GM21529 (cell line): ENCODE measurements around the gene ARHGEF28.

ENCODE experiments used
- ATAC-seq: cut with Tn5 transposase; IDR thresholded peaks from one replicate; pipeline ENCODE4 v1.9.1; 2021; ENCODE audit not compliant: unreplicated experiment

The ARHGEF28 gene

DNA sequence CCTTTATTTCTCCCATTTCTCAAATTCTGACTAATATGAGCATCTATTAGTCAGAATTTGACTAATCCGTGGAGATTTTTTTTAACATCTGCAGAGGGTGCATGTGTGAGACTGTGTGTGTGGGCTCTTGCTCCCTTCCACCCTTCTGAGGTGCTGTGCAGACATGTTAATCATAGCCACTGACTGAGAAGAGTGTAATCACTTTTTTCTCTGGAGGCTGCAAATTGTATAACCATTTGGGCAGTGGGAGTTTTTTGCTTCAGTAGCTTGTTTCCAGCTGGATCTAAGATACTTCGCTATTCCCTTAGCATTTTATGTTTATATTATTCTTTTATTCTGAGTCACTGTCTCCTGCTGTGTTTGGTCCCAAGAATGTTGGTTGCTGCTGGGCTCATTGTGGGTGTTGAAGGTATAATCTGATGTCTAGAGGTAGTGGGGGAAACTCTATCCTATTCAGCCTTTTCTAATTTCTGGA lies 66.2 kb downstream of the ARHGEF28 start:
- ATAC-seq = no peak

DNA sequence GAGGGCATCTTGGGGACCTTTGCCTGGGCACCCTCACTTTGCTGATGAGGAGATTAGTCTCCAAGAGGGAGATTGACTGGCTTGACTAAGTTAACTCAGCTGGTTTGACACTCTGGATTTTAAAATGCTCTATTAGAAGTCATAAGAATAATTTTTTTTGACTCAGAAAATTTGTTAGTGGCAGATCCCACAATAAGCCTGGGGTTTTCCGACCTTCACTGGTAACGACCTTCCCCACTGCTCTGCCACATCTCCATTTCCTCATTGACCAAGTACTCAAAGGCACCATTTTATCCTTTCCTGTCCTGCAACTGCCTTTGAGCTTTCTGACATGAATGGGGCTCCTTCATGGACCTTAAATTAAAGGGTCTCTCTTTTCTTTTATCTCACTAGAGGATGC lies 67.0 kb downstream of the ARHGEF28 start:
- no peak for ATAC-seq

DNA sequence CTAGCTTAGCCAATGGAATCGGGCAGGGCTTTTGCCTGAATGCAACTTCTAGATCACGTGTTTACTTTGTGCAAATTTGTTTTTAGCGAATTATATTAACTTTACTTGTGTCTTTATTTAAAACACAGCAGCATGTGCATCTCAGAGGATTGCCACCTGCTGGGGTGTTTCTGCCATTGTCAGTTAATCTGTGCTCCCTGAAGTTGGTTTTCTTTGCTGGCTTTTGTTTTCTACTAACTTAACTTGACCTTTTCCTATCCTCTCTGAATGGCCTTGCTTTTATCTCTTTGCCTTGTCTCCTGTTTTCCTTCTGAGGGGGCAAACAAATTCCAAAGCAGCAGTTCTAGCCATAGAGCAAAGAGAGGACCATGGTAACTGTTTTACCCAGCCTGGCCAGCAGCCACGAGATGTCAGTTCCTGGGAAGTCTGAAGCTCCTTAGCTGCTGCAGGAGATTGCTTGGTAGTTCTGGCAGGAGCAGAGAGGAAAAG lies 67.6 kb downstream of the ARHGEF28 start:
- ATAC-seq = no peak

DNA sequence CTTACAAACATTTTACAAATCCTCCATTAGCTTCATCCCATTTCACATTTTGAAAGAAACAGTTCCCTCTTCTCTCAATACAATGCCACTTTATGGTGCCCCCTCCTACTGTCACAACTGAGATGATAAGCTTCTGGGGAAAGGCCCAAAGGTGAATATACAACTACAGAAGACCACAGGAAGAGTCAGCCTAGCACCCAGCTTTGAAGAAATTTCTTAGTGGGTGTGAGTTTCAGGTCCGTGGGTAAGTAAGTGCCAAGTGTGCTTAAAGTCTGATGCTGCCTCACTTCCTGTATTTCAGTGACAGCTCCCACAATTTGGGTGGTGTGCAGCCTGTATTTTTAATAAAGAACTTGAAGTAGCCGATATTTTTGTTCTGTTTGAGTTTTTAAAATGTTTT lies 68.1 kb downstream of the ARHGEF28 start:
- no peak for ATAC-seq

DNA sequence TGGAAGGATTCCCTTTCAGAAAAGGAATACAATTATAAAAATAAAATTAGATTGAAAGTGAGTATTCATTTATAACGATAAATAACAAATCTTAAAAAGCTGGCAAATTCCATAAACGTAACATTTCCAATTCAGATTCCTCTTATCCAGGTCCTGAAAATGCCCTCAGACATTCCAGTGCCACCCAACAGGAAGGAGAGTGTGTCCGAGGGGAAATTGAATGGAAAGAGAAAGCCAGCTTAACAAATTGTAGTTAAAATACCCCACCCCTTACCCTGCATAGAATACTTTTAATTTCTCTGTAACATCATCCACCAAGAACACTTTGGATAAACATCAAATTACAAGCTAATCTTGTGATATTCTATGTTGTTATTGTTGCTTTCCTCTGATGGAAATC lies 72.0 kb downstream of the ARHGEF28 start:
- ATAC-seq = no peak

DNA sequence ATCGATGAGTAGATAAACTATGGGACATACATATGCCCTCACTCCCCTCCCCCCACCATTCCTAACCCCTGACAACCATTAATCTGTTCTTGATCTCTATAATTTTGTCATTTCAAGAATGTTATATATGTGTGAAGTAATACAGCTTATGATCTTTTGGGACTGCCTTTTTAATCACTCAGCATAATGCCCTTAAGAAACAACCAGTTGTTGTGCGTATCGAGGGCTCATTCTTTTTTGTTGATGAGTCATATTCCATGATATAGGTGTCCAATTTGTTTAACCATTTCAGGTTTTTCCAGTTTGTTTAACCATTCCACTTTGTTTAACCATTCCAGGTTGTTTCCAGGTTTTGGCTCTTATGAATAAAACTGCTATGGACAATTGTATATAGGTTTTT lies 75.6 kb downstream of the ARHGEF28 start:
- ATAC-seq = no peak

DNA sequence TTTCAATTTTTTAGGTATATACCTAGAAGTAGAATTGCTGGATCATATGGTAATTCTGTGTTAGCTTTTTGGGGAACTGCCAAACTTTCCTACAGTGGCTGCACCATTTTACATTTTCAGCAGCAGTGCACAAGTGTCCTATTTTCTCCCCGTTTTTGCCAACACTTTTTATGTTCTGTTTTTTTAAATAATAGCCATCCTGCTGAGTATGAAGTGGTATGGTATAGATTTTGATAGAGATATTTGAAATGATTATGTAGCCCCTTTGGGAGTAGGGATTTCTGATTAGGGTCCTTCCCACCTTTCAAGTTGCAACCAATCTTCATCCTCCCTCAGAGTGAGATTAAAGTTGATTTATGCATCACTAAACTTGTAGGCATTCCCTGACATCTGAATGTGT lies 76.5 kb downstream of the ARHGEF28 start:
- no peak for ATAC-seq

DNA sequence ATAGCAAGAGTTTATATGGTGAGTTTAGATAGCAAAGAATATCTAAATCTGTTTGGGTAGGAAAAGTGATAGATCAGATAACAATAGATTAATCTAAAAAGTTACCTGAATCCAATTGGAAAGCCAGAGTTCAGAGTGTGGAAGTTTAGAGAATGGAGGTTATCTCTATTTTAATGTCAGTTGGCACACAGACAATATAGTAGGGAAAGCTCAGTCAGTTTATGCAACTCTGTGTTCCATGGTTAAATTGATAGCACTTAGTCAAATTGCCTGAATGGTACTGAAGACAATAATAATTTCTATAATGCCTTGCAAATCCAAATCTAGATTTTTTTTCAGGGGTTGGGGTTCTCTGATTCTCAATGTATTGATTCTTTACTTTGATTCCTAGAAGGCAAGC lies 77.0 kb downstream of the ARHGEF28 start:
- no peak for ATAC-seq

DNA sequence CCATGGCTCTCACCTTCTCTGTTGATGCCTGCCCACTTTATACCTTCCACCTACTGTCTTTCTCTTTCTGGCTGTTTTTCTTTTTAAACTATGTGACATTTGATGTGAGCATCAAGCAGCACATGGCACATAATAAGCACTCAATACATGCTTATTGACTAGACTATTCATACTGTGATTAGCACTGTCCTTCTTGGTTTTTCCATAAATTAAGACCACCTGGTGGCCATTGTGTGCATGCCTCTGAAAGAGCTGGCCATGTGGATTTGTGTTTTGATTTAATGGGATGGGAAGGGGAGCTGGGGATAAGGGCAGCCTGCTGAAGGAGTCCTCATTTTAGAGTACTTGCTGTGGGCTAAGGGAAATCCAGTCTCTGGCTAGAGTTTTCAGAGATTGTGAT lies 79.4 kb downstream of the ARHGEF28 start:
- no peak for ATAC-seq

DNA sequence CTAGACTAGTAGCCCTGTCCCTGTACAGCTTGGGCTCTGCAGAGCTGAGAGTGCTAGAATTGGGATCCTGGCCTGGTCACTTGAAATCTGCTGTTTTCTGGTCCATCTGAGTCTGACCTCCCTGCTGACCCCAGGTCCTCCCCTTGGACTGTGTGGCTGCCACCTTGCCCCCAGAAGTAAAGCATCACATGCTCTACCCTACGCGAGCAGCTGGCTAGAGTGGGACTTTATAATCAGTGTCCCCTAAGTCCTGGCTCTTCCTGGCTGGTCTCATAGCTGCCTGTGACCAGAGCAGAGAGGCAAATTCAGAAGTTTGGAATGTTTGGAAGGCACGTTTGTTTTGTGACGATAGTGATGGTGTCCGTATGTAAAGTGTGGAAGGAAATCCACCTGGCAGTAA lies 81.0 kb downstream of the ARHGEF28 start:
- no peak for ATAC-seq

DNA sequence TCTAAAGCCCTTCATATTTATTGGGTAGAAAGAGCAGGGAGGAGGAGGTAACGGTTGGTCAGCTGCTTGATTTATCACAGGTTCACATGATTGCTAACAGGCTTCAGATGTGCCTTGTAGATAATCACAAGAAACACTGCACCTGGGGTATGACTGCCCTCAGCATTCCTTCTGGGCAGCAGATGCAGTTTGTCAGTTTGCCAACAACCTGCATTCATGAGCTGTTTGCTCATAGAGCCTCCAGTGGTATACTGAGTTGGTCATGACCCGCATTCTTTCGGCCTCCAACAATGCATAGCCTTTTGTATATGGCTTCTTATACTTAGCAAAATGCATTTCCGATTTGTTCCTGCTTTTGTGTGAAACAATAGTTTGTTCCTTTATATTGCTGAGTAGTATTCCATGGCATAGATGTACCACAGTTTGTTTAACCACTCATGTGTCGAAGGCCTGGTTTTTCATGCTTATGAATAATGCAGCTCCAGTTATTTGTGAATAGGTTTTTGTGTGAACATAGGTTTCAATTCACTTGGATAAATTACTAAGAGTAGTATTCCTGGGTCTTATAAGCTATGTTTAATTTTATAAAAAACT lies 83.6 kb downstream of the ARHGEF28 start:
- no peak for ATAC-seq

DNA sequence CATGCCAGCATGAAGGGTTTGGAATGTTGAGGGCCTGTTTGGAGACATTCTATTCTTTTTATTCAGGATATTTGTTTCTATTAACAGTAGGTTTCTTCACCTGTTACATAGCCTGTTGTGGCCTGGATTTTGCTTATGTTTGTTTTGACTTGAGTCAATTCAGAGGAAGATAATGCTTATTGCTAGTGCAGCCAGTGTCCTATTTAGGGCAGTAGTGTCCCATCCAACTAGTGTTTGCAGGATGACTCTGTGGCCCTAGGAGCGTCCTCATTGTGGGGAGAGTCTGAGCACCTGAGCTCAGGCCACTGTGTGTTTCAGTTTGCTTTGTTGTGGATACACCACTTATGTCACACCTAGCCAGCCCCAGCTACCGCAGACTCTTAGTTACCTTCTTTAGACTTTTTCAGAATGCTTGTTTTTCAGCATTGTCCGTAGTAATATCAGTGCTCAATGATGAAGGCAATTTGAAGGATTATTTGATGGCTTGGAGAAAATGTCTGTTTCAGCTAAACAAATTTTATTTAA lies 90.3 kb downstream of the ARHGEF28 start:
- ATAC-seq = no peak

DNA sequence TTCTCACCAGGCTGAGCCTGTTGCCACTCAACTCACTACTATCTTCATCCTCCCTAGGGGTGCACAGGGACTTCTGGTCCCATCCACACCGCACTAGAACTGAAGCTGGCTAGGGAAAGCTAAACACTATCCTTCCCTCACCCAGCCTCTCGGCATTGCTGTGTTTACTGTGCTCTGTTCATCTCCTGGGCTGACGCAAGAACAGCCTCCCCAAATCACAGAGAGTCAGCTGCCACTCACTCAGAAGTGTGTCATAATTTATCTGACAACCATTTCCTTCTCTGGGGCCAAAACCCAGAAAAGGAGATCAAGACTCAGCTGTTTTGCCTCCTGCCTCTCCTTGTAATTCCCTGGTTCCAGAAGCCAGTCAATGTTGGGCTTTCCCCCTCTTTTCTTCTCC lies 92.8 kb downstream of the ARHGEF28 start:
- ATAC-seq = no peak

DNA sequence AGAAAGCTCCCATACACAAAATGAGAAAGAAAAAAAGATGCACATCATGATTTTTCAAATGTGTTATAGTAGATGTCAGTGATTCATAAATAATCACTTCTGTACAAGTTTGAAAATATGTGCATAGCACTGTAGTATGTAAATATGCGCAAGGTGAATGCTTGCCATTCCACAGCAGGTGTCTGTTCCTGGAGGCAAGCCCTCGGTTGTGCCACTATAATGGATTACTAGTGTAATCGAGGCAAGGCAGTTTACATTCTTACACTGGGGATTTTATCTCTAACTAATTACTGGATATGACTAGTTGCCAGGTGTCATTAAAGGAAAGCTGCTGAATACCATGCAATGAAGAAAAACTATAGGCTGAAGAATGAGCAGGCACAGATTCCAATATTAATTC lies 93.6 kb downstream of the ARHGEF28 start:
- no peak for ATAC-seq

DNA sequence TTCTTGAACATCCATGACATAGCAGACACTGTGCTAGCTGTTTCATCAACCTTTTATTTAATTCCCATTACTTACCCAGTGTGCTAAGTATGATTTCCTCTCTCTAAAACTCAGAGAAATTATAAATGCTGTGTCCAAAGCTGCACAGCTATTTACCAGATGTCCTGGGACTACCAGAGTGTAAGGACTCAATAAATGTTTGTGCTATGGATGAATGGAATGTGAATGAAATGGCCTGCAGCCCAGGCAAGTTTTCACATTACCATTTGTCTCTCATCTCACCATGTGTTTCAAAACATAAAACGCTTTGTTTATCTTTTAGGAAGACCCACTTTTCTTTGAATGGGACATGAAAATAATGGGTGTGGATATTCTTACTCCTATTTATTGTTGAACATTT lies 96.2 kb downstream of the ARHGEF28 start:
- ATAC-seq = no peak

DNA sequence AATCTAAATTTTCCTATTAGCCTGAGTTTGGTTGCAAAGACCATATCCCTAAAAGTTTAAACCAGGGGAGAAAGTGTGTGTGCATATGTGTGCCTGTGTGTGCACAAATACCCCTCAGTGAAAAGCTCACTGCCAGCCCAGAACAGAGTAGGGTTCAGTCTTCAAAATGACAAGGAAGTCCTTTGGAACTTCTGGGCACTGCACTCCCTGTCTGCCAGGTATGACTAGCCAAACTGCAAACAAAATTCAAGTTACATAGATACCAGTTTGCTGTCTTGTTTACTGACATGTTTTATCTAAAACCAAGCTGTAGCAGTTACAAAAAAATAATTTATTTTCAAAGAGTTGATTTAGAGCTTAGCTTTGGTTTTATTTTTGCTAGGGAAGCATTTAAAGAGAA lies 100.1 kb downstream of the ARHGEF28 start:
- ATAC-seq = no peak

DNA sequence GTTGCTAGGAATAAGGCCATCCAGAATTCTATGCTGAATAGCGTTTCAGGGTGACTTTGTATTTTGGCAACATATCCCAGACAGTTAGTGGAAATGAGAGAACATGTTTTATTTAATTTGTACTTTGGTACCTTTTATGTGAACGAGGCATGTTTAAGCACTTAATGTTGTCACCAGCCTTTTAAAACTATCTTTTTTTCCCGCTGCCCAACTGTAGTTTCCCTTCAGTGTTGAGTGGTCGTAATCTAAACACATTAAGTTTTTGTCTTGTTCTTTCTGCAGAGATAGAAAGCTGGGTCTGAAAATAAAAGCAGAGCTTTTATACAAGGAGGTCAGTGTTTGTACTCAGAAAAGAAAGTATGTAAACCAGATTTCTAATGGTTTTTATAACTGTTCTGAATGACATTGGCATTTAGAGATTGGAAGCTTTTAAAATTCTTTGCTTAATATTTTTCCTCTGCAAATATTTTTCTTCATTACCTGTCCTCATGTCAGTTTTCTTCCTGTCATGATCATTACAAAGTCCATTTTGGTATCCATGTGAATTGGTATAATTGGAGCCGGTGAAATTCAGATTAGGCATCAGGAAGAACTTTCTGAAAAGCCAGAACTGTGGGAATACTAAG lies 100.7 kb downstream of the ARHGEF28 start:
- no peak for ATAC-seq

DNA sequence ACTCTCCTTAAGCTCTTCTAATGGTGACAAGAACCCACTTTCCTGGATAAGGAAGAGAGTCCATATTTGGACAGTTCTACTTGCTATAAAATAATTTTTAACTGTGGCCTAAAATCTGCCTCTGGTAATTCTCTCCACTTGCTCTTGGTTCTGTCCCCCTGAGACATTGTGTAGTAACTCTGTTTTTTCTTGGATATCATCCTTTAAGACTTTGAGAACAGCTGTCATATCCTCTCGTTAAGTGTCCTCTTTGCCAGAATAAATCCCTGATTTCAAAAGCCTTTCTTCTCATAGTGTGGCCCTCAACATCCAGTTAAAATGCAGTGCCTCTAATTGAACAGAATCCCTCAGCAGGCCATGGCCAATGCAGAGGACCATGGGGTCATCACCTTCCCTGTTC lies 101.5 kb downstream of the ARHGEF28 start:
- no peak for ATAC-seq

DNA sequence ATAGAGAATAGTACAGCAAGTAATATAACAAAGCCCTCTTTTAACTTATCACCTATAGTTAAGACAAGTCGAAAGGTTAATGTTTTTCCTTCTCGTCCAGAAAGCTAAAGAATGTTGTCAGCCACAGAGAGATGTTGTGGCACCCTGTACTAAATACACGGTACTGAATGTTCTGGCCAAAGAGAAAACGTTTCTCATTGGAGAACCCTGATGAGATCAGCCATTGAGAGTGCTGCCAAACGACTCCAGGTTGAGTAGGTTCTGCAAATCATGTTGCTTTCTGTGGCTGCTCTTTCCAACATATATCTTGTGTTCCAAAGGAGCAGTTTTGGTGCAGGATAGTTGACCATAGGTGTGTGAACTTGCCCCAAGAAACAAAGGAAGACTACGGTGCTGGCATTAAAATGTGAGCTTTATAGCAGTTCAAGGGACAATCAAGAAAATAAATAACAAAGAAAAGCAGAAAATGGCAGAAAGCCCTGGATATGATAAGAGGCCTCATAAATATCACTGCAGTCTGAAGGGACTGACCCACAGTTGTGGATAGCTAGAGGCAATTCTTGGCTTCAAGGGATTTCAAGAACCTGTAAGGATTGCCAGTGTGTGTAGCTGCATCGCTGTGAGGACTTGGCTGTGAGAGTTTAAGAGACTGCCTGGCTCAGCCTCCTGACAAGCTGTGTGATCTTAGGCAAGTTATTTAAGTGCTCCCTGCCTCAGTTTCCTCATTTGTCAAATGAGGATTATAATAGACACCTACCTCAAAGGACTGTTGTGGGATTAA lies 102.7 kb downstream of the ARHGEF28 start:
- ATAC-seq = no peak

DNA sequence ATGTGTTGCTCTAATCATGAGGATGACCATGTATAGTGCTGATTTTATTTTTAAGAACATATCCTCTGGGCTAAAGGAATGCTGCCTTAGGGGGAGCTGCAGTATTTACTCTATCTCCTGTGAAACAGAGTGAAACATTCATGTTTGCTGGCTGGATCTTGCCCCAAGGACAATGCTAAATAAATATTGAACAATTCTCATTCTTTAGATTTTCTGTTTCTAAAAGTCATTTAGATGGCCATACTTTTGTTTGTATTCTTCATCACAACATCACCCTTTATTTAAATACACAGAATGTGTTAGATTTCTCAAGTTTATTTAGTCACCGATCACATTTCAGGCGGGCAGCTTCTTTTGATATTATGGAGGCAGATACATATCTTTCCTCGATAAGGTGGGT lies 103.3 kb downstream of the ARHGEF28 start:
- ATAC-seq = no peak

DNA sequence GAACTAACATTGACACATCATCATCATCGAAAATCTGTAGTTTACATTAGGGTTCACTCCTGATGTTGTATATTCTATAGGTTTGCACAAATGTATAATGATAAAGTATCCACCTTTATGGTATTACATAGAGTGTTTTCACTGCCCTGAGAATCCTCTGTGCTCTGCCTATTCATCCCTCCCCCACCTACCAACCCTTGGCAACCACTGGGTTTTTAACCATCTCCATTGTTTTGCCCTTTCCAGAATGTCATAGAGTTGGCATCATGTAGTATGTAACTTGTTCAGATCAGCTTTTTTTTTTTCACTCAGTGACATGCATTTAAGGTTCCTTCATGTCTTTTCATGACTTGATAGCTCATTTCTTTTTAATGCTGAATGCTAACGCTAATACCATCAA lies 106.0 kb downstream of the ARHGEF28 start:
- no peak for ATAC-seq

DNA sequence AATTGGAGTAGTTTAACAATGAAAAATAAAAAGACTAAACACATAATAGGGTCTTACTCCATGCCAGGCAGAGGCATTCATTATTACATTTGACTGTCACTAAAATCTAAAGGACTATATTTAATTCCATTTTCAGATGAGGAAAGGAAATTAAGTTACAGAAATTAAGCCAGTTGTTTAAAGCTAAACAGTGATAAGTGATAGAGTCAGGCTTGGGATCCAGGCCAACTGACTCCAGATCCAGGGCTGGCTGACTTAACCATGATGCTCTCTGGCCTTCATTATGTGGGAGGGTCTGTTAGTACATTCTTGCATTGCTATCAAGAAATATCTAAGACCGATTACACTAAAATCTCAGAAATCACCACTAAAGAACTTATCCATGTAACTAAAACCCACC lies 107.2 kb downstream of the ARHGEF28 start:
- no peak for ATAC-seq
